Stomach (tissue), 9 donors: ENCODE data around the gene PRICKLE2. TPM values are rescaled to one million over a fixed set of nuclear protein-coding genes. Genes with fewer than 3 reads are reported as not detected.
A peak's percentile ranks its signal among the peaks of the same experiment; 100 is the strongest.

Source experiments
- DNase-seq, 2 donors: peaks; one replicate each; pipeline versions ENCODE4 v3.0.0 to v3.0.0-alpha.2; 2013 to 2019
- H3K27ac ChIP-seq, 5 donors: fragments of 200-600 bp in 4 of 5; sonication (generic) in 4 of 5; one replicate each; pipeline ENCODE4 v1.5.1; 2013 to 2019; ENCODE audit warnings: mild to moderate bottlenecking in 1 of 5, moderate library complexity in 1 of 5
- H3K27me3 ChIP-seq, 3 donors: fragments of 200-600 bp; sonication (generic); one replicate each; pipeline ENCODE4 v1.5.1; 2017 to 2019; ENCODE audit warnings: mixed run types in 1 of 3
- H3K36me3 ChIP-seq, 4 donors: fragments of 200-600 bp; sonication (generic); 1 replicate in 3 of 4; 2 replicates in 1 of 4; pipeline ENCODE4 v1.5.1; 2016 to 2019
- H3K4me1 ChIP-seq, 4 donors: fragments of 200-600 bp; sonication (generic); one replicate each; pipeline ENCODE4 v1.5.1; 2016 to 2019
- H3K4me3 ChIP-seq, 4 donors: fragments of 200-600 bp; sonication (generic) in 3 of 4; one replicate each; pipeline ENCODE4 v1.5.1; 2016 to 2019; ENCODE audit warnings: mild to moderate bottlenecking in 1 of 4
- H3K9me3 ChIP-seq, 4 donors: fragments of 200-600 bp; sonication (generic); one replicate each; pipeline ENCODE4 v1.5.1; 2016 to 2019
- CTCF ChIP-seq, 7 experiments: fragments of 450-650 bp in 4 of 7; fragments of 200-600 bp in 3 of 7; sonication (generic) in 3 of 7; IDR thresholded peaks; one replicate each; pipeline ENCODE4 v1.5.1; 2016 to 2019; ENCODE audit warnings: antibody characterized with exemption in 7 of 7, control low read depth in 2 of 7, mild to moderate bottlenecking in 1 of 7
- EP300 ChIP-seq: sonication (generic); formaldehyde crosslinking; IDR thresholded peaks from one replicate; pipeline ENCODE4 v1.6.1; 2017; ENCODE audit warnings: antibody characterized with exemption
- POLR2A ChIP-seq, 4 donors: fragments of 450-650 bp; IDR thresholded peaks; one replicate each; pipeline ENCODE4 v1.6.1; 2016; ENCODE audit warnings: antibody characterized with exemption in 4 of 4, control low read depth in 2 of 4, mild to moderate bottlenecking in 1 of 4, moderate library complexity in 1 of 4
- POLR2AphosphoS5 ChIP-seq, 3 donors: sonication (generic); formaldehyde crosslinking; IDR thresholded peaks; one replicate each; pipeline ENCODE4 v1.6.1; 2016; ENCODE audit warnings: antibody characterized with exemption in 3 of 3
- WGBS, 5 donors: extraction: QIAGEN DNeasy Blood & Tissue Kit in 3 of 5; methylation state at CpG; one replicate each; pipeline versions ENCODE4 v1.1.5 to v1.1.7; 2013 to 2018; 5-methylcytosine and 5-hydroxymethylcytosine counted together
- intact Hi-C: fragments of 100-400 bp; cut with DNase I; formaldehyde crosslinking; loops from one replicate; pipeline ENCODE4 v1.15.1; 2023; ENCODE audit warnings: low total_unique reads
- polyA plus RNA-seq, 3 donors: library from polyadenylated mRNA; stranded (reverse); fragments of 200-250 nt; gene quantifications; one replicate each; pipeline ENCODE4 v1.2.3, GENCODE V29; 2013
- total RNA-seq, 5 donors: library from RNA; depleted of rRNA; stranded (reverse); fragments of >200 nt; gene quantifications; one replicate each; pipeline versions ENCODE4 v1.1.0 to v1.2.3, GENCODE V29; 2014 to 2016
- donor health status: healthy with polysubstance abuse.
- donor health status: Bipolar disorder and iron deficiency.
- donor health status: healthy.

The PRICKLE2 gene
- total and polyA plus RNA-seq, 8 donors = 3.7 to 59.1 (median 21.0) TPM

- 34 to 56% (median 46%) methylated on average over 3 of the region's 3 CpGs for WGBS, 5 donors
- no peaks in the 10 kb centered on the region for H3K9me3 ChIP-seq
- peaks cover 0 to 47% (median 5%) of the 10 kb centered on the region in 4 donors for H3K4me1 ChIP-seq
- H3K27me3 ChIP-seq = no peaks in the 10 kb centered on the region
- intact Hi-C loops = no loop called here
- H3K4me3 ChIP-seq = no peak overlapping the region
- no peak for TF ChIP-seq CTCF (IDR thresholded peaks at IDR 0.05)
- no peak for TF ChIP-seq EP300
- TF ChIP-seq POLR2AphosphoS5 (IDR thresholded peaks at IDR 0.05) = no peak
- TF ChIP-seq POLR2A (IDR thresholded peaks at IDR 0.05) = no peak
- no peak for DNase-seq
- peaks cover 0 to 3% (median 0%) of the 10 kb centered on the region in 4 donors for H3K36me3 ChIP-seq
- H3K27ac ChIP-seq = peak overlapping the region in 1 of 5 donors; percentile 41
These were observed 90.4 kb downstream of the PRICKLE2 start for GRCh38 chr3:64134882-64135281.

- Histone ChIP-seq H3K36me3 (peaks cover 0 to 3% (median 1%) of the 10 kb centered on the region in 4 donors), H3K27me3 (no peaks in the 10 kb centered on the region), H3K4me1 (peaks cover 0 to 42% (median 5%) of the 10 kb centered on the region in 4 donors), H3K27ac (peak overlapping the region in 1 of 5 donors; percentile 41), H3K4me3 (no peak overlapping the region), H3K9me3 (no peaks in the 10 kb centered on the region)
- intact Hi-C loops = no loop called here
- TF ChIP-seq POLR2AphosphoS5 (IDR thresholded peaks at IDR 0.05) (no peak), CTCF (IDR thresholded peaks at IDR 0.05) (no peak), POLR2A (IDR thresholded peaks at IDR 0.05) (no peak), EP300 (no peak)
- WGBS, 5 donors = 83 to 92% (median 88%) methylated on average over 6 of the region's 6 CpGs
- peak in 1 of 2 donors; percentile 17 for DNase-seq
These were observed 91.3 kb downstream of the PRICKLE2 start for GRCh38 chr3:64133987-64134386.

- peak overlapping the region in 1 of 5 donors; percentile 41 for H3K27ac ChIP-seq
- peaks cover 0 to 8% (median 2%) of the 10 kb centered on the region in 4 donors for H3K36me3 ChIP-seq
- no peak for TF ChIP-seq POLR2AphosphoS5 (IDR thresholded peaks at IDR 0.05)
- TF ChIP-seq CTCF (IDR thresholded peaks at IDR 0.05) = no peak
- no peak for TF ChIP-seq EP300
- TF ChIP-seq POLR2A (IDR thresholded peaks at IDR 0.05) = no peak
- H3K9me3 ChIP-seq = no peaks in the 10 kb centered on the region
- peaks cover 0 to 40% (median 5%) of the 10 kb centered on the region in 4 donors for H3K4me1 ChIP-seq
- intact Hi-C loops = no loop called here
- no peaks in the 10 kb centered on the region for H3K27me3 ChIP-seq
- H3K4me3 ChIP-seq = no peak overlapping the region
- peak in 1 of 2 donors; percentile 51 for DNase-seq
- WGBS, 5 donors = 53 to 82% (median 65%) methylated on average over 2 of the region's 2 CpGs
These were observed 92.0 kb downstream of the PRICKLE2 start for GRCh38 chr3:64133272-64133671.

DNA sequence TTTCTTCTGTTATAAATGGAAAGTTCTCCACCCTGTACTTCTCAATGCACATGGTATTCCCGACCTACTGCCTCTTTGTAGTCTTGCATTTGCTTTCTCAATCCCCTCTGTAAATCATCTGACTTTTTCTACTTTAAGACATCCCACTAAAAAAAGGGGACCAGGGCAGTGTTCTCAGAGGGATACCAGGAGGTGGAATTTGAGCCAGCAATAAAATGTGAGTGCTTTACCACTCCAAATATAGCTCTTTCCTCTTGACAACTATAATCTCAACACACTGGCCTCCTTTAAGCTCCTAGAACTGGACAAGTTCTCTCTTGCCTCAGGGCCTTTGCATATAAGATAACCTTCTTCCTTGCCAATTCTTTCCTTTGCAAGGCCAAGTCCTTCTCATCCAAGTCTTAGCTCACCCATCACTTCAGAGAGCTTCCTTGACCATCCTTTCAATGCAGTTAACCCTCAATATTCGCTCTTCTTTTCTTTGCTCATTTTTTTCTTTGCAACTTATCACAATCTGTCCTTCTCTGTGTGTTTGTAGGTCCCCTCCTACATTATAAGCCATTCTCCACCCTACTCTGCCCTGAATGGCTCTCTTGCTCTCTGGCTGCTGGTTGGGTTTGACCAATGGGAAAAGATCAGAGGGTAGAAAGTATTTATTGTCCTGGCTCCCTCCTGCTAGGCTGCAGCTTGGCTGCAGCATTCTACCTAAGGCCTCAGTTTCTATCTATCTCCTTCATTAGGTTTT lies 93.4 kb downstream of the PRICKLE2 start:
- no peak for TF ChIP-seq POLR2AphosphoS5 (IDR thresholded peaks at IDR 0.05)
- no peak for TF ChIP-seq CTCF (IDR thresholded peaks at IDR 0.05)
- no peak for TF ChIP-seq POLR2A (IDR thresholded peaks at IDR 0.05)
- no peak for TF ChIP-seq EP300
- Histone ChIP-seq H3K36me3 (peaks cover 0 to 8% (median 4%) of the 10 kb centered on the region in 4 donors), H3K4me3 (no peak overlapping the region), H3K4me1 (peaks cover 0 to 34% (median 5%) of the 10 kb centered on the region in 4 donors), H3K27me3 (no peaks in the 10 kb centered on the region), H3K9me3 (no peaks in the 10 kb centered on the region), H3K27ac (peak overlapping the region in 1 of 5 donors; percentile 41)
- 68 to 80% (median 73%) methylated on average over 2 of the region's 2 CpGs for WGBS, 5 donors
- intact Hi-C loops = no loop called here
- DNase-seq = no peak
